Gastrocnemius medialis (tissue), 4 donors: ENCODE measurements around the gene CACNB1. TPM values are rescaled to one million over a fixed set of nuclear protein-coding genes. Genes with fewer than 3 reads are reported as not detected.
"Not testable (repeated sequence)": the region's sequence is repeated elsewhere in the genome, so short reads cannot be mapped to it uniquely, and the experiment has no call there.

Experiments
- ATAC-seq, 2 donors: fragments of 150-250 bp; one replicate each; pipeline ENCODE4 v1.9.1; 2016
- DNase-seq, 2 donors: peaks; one replicate each; pipeline ENCODE4 v3.0.0-alpha.2; 2019
- H3K27ac ChIP-seq, 4 donors: fragments of 200-600 bp; sonication (generic); 1 replicate in 1 of 4; 2 replicates in 3 of 4; pipeline ENCODE4 v1.5.1; 2016 to 2018; ENCODE audit warnings: mild to moderate bottlenecking in 2 of 4, moderate library complexity in 1 of 4
- H3K27me3 ChIP-seq, 3 donors: fragments of 200-600 bp; sonication (generic) in 2 of 3; 1 replicate in 1 of 3; 2 replicates in 2 of 3; pipeline versions ENCODE4 v1.5.1 to v1.6.0; 2016 to 2019; ENCODE audit warnings: mild to moderate bottlenecking in 1 of 3, moderate library complexity in 1 of 3
- H3K36me3 ChIP-seq, 2 donors: fragments of 200-600 bp; sonication (generic) in 1 of 2; one replicate each; pipeline ENCODE4 v1.5.1; 2017 to 2018
- H3K4me1 ChIP-seq, 2 donors: fragments of 200-600 bp; sonication (generic) in 1 of 2; one replicate each; pipeline ENCODE4 v1.5.1; 2016 to 2017; ENCODE audit warnings: mild to moderate bottlenecking in 2 of 2
- H3K4me3 ChIP-seq, 4 donors: fragments of 200-600 bp; sonication (generic) in 3 of 4; 1 replicate in 1 of 4; 2 replicates in 3 of 4; pipeline ENCODE4 v1.5.1; 2016 to 2019; ENCODE audit warnings: mild to moderate bottlenecking in 2 of 4
- H3K9me3 ChIP-seq, 3 donors: fragments of 200-600 bp; sonication (generic) in 2 of 3; 1 replicate in 1 of 3; 2 replicates in 2 of 3; pipeline ENCODE4 v1.5.1; 2016 to 2019
- CTCF ChIP-seq, 5 experiments: fragments of 450-650 bp in 3 of 5; fragments of 200-600 bp in 2 of 5; sonication (generic) in 2 of 5; IDR thresholded peaks in 4 of 5; conservative IDR thresholded peaks in 1 of 5; 1 replicate in 4 of 5; 2 replicates in 1 of 5; pipeline ENCODE4 v1.5.1; 2016 to 2019; ENCODE audit warnings: antibody characterized with exemption in 5 of 5, mild to moderate bottlenecking in 3 of 5, moderate library complexity in 3 of 5
- POLR2A ChIP-seq, 2 donors: fragments of 450-650 bp; IDR thresholded peaks; one replicate each; pipeline ENCODE4 v1.6.1; 2017; ENCODE audit warnings: antibody characterized with exemption in 2 of 2, mild to moderate bottlenecking in 2 of 2, moderate library complexity in 2 of 2
- in situ Hi-C, 4 donors: fragments of 200-750 bp; cut with MboI; loops; one replicate each; pipeline versions ENCODE4 v1.15.0 to v1.8.0; 2017; ENCODE audit warnings: low sequenced_read_pairs in 4 of 4
- intact Hi-C: fragments of 100-400 bp; cut with DNase I; formaldehyde crosslinking; loops from one replicate; pipeline ENCODE4 v1.15.1; 2023; ENCODE audit warnings: low total_unique reads
- total RNA-seq, 4 donors: library from RNA; depleted of rRNA; stranded (reverse); fragments of >200 nt; gene quantifications; one replicate each; pipeline versions ENCODE4 v1.1.0 to v1.2.3, GENCODE V29; 2016

Gene CACNB1
- total RNA-seq, 4 donors from 2014 or later: 236 to 432 (median 340) TPM

GRCh38 chr17:39170558-39170957 lies 26.9 kb downstream of the CACNB1 start:
- TF ChIP-seq POLR2A (IDR thresholded peaks at IDR 0.05): no peak
- no peak for TF ChIP-seq CTCF (IDR thresholded peaks at IDR 0.05 in 4 of 5, conservative IDR thresholded peaks at IDR 0.05 in 1 of 5)
- H3K36me3 ChIP-seq: no peaks in the 10 kb centered on the region
- H3K27ac ChIP-seq: no peak overlapping the region
- no peaks in the 10 kb centered on the region for H3K27me3 ChIP-seq
- no peak for ATAC-seq
- H3K4me1 ChIP-seq: peaks cover 8 to 12% of the 10 kb centered on the region in 2 donors
- no peak for DNase-seq
- no peak overlapping the region for H3K4me3 ChIP-seq
- no peaks in the 10 kb centered on the region for H3K9me3 ChIP-seq
- intact Hi-C loops: no loop called here
- in situ Hi-C loops: loop anchor here in 1 of 4 donors (25.0 kb wide), 1 partner anchor 308 kb away; the partner anchor contains the start of genes LASP1 and RPL23

GRCh38 chr17:39170109-39170508 lies 27.4 kb downstream of the CACNB1 start:
- Histone ChIP-seq H3K27ac (no peak overlapping the region), H3K9me3 (no peaks in the 10 kb centered on the region), H3K4me3 (no peak overlapping the region), H3K4me1 (peaks cover 7% of the 10 kb centered on the region in 2 donors), H3K27me3 (no peaks in the 10 kb centered on the region), H3K36me3 (no peaks in the 10 kb centered on the region)
- ATAC-seq (no peak), DNase-seq (no peak)
- intact Hi-C loops: no loop called here
- TF ChIP-seq CTCF (IDR thresholded peaks at IDR 0.05 in 4 of 5, conservative IDR thresholded peaks at IDR 0.05 in 1 of 5) (no peak), POLR2A (IDR thresholded peaks at IDR 0.05) (no peak)
- in situ Hi-C loops: loop anchor here in 1 of 4 donors (25.0 kb wide), 1 partner anchor 308 kb away; the partner anchor contains the start of genes LASP1 and RPL23

- intact Hi-C loops: no loop called here
- H3K27ac ChIP-seq: no peak overlapping the region
- no peak overlapping the region for H3K4me3 ChIP-seq
- DNase-seq (no peak), ATAC-seq (no peak)
- TF ChIP-seq CTCF (IDR thresholded peaks at IDR 0.05 in 4 of 5, conservative IDR thresholded peaks at IDR 0.05 in 1 of 5) (no peak), POLR2A (IDR thresholded peaks at IDR 0.05) (no peak)
- no peaks in the 10 kb centered on the region for H3K27me3 ChIP-seq
- H3K36me3 ChIP-seq: no peaks in the 10 kb centered on the region
- in situ Hi-C loops: loop anchor here in 2 of 4 donors (10.0 to 25.0 kb wide), 3 partner anchors 65 to 307 kb away; partner anchors contain the start of genes LASP1 (in 1 of the 2) and RPL23 (in 1 of the 2)
- H3K4me1 ChIP-seq: peaks cover 2 to 8% of the 10 kb centered on the region in 2 donors
- no peaks in the 10 kb centered on the region for H3K9me3 ChIP-seq
Measured at GRCh38 chr17:39169518-39169917, 28.0 kb downstream of the CACNB1 start.

- DNase-seq: no peak
- Histone ChIP-seq H3K9me3 (no peaks in the 10 kb centered on the region), H3K36me3 (no peaks in the 10 kb centered on the region), H3K4me1 (peaks cover 5 to 12% of the 10 kb centered on the region in 2 donors), H3K27me3 (no peaks in the 10 kb centered on the region), H3K27ac (no peak overlapping the region), H3K4me3 (no peak overlapping the region)
- intact Hi-C loops: no loop called here
- in situ Hi-C loops: loop anchor here in 2 of 4 donors (10.0 to 25.0 kb wide), 3 partner anchors 66 to 307 kb away; partner anchors contain the start of genes LASP1 (in 1 of the 2) and RPL23 (in 1 of the 2)
- no peak for TF ChIP-seq POLR2A (IDR thresholded peaks at IDR 0.05)
- no peak for TF ChIP-seq CTCF (IDR thresholded peaks at IDR 0.05 in 4 of 5, conservative IDR thresholded peaks at IDR 0.05 in 1 of 5)
- no peak for ATAC-seq
Measured at GRCh38 chr17:39169101-39169500, 28.4 kb downstream of the CACNB1 start.

- intact Hi-C loops, H3K4me3 ChIP-seq, H3K36me3 ChIP-seq, H3K9me3 ChIP-seq, H3K27ac ChIP-seq, H3K27me3 ChIP-seq, ATAC-seq, DNase-seq: not testable (repeated sequence)
- H3K4me1 ChIP-seq: peaks cover 8 to 14% of the 10 kb centered on the region in 2 donors
- in situ Hi-C loops: loop anchor here in 2 of 4 donors (10.0 to 25.0 kb wide), 3 partner anchors 66 to 306 kb away; partner anchors contain the start of genes LASP1 (in 1 of the 2) and RPL23 (in 1 of the 2)
Measured at GRCh38 chr17:39168503-39168902, 29.0 kb downstream of the CACNB1 start.
